Epithelial cell of proximal tubule (primary cell): ENCODE results near the gene RHOBTB3. TPM values are rescaled to one million over a fixed set of nuclear protein-coding genes. Genes with fewer than 3 reads are reported as not detected.
"Not testable (repeated sequence)": the region's sequence is repeated elsewhere in the genome, so short reads cannot be mapped to it uniquely, and the experiment has no call there.

Source experiments
- DNase-seq: peaks from one replicate; pipeline ENCODE4 v3.0.0-alpha.2; 2011; ENCODE audit warnings: low read depth
- H3K4me3 ChIP-seq: 2 replicates; pipeline ENCODE4 v1.5.1; 2011; ENCODE audit warnings: low read depth, mild to moderate bottlenecking, low read length
- total RNA-seq: library from RNA; depleted of rRNA; stranded (reverse); fragments of >200 nt; gene quantifications from 2 replicates; pipeline ENCODE4 v1.2.3, GENCODE V29; 2015
- TF ChIP-seq, protein P1 (sequence below): conservative IDR thresholded peaks from 2 replicates; pipeline ENCODE4 v1.5.1; 2012; ENCODE audit warnings: low read depth, mild to moderate bottlenecking, low read length

The RHOBTB3 gene
- total RNA-seq, 1 donor from 2014 or later, result 39.9 TPM

DNA sequence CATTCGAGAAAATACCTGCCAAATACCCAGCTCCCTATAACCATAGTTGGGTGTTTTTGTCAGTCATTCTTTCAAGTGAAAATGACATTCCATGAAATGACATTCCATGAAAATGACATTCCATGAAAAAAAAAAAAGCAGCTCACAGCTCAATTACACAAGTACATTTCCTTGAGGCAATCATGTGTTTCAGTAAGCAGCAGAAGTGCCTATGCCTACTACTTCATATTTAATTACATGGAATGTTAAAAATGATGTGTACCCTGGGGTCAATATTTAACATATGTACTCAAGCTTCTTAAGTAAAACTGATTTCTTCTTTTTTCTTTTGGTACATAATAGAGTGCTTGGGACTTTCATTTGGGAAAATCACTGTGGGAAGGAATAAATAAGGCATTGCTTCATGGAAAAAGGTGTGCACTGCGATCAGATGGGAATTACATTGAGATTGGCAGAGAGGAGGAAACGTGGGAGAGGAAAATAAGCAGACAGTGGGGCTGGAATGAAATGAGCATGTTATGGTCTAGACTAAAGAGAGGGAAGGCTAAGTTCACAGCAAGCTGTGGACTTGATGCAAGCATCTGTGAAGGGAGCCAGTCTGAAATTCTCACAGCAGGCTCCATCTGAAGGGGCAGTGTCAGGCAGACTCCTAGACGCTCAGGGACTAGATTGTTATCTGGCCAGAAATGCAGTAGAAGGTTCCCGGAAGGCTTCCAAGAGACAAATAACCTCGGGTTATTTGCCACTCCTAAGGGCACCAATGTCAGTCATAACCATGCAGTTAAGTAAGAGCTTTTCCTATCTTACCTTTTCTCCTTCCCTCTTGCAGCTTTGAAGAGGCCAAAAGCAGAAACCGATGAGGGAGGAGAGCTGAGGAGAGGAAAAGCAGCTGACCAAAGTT lies 33.1 kb upstream of the RHOBTB3 start:
- DNase-seq, result peak; percentile 80

DNA sequence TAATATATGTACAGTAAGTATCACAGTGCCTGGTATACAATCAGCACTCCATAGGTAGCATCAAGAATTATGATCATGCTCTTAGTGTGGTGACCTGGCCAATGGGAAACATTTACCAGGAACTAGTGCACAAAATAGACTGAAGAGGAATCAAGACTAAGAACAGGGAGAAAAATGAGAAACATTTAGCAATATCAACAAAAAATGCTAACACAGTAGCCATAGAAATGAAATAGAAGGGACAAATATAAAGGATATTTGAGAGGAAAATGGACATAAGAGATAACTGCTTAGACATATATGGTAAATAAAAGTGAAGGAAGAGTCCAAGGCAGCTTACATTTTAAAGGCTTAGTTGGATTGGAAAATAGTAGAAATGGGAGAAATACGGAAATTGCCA lies 31.8 kb upstream of the RHOBTB3 start:
- no peak overlapping the region for H3K4me3 ChIP-seq
- no peak for DNase-seq
- TF ChIP-seq, protein P1, sequence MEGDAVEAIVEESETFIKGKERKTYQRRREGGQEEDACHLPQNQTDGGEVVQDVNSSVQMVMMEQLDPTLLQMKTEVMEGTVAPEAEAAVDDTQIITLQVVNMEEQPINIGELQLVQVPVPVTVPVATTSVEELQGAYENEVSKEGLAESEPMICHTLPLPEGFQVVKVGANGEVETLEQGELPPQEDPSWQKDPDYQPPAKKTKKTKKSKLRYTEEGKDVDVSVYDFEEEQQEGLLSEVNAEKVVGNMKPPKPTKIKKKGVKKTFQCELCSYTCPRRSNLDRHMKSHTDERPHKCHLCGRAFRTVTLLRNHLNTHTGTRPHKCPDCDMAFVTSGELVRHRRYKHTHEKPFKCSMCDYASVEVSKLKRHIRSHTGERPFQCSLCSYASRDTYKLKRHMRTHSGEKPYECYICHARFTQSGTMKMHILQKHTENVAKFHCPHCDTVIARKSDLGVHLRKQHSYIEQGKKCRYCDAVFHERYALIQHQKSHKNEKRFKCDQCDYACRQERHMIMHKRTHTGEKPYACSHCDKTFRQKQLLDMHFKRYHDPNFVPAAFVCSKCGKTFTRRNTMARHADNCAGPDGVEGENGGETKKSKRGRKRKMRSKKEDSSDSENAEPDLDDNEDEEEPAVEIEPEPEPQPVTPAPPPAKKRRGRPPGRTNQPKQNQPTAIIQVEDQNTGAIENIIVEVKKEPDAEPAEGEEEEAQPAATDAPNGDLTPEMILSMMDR, result no peak

More for the DNA sequence above, 33.1 kb upstream of the RHOBTB3 start:
- H3K4me3 ChIP-seq, result no peak overlapping the region
- TF ChIP-seq, protein P1, result no peak

DNA sequence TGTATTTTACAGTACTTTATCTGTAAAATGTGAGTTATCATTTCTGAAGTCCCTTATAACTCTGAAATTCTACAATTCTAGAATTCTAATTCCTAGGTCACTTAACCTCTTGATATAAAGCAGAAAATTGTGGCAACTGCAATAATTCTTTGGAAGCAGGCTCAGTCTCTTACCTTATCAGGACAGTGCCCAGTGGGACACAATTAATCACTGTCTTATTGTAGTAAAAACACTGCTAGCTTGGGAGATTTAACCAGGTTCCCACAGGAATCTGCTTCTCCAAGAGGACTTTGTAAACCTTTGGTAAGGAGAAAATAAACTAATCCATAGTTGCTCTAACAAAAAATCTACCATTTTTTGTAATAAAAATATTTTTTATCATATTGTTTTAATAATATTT lies 30.1 kb upstream of the RHOBTB3 start:
- H3K4me3 ChIP-seq, result no peak overlapping the region
- TF ChIP-seq, protein P1, result no peak

DNA sequence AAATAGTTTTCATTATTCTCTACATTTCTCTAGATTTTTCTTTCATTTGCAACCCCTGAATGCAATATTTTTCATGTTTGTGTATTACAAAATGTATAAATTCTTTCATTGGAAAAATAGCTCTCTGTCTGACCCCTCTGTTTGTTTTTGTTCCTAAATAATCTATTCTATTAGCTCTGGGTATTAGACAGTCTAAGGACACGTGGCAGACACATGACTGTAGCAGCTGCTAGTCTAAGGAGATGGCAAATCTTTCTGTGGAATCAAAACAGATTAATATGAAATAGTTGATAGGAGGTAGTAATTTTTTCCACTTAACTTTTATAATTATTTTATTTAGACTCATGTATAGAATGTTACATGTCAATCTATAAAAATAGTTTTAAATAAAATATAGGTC lies 27.0 kb upstream of the RHOBTB3 start:
- TF ChIP-seq, protein P1, result no peak

More for the DNA sequence above, 30.1 kb upstream of the RHOBTB3 start:
- no peak for DNase-seq

DNA sequence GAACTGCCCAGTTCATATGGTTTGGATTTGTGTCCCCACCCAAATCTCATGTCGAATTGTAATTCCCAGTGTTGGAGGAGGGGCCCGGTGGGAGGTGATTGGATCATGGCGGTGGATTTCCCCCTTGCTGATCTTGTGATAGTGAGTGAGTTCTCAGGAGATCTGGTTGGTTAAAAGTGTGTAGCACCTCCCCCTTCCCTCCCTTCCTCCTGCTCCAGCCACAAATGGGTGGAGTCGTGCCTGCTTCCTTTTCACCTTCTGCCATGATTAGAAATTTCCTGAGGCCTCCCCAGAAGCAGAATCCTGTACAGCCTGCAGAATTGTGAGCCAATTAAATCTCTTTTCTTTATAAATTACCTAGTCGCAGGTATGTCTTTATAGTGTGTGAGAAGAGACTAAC lies 24.9 kb upstream of the RHOBTB3 start:
- DNase-seq, H3K4me3 ChIP-seq: not testable (repeated sequence)

More for the DNA sequence above, 27.0 kb upstream of the RHOBTB3 start:
- no peak overlapping the region for H3K4me3 ChIP-seq
- DNase-seq, result no peak

DNA sequence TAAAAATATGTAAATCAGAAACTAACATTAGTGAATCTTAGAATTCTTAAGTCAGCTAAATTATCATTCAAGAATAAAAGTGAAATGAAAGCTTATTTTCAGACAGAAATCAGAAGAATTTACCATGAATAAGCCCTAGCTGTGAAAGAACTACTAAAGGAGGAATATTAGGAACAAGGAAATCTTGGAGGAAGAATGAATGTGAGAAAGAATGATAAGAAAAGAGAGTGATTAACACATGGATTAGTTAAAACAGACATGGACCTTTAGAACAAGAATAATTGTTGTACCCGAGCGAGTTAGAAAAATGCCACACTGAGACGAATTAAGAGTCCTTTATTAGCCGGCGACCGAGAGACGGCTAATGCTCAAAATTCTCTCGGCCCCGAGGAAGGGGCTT lies 24.1 kb upstream of the RHOBTB3 start:
- no peak for DNase-seq
- H3K4me3 ChIP-seq, result no peak overlapping the region
- TF ChIP-seq, protein P1, result no peak

DNA sequence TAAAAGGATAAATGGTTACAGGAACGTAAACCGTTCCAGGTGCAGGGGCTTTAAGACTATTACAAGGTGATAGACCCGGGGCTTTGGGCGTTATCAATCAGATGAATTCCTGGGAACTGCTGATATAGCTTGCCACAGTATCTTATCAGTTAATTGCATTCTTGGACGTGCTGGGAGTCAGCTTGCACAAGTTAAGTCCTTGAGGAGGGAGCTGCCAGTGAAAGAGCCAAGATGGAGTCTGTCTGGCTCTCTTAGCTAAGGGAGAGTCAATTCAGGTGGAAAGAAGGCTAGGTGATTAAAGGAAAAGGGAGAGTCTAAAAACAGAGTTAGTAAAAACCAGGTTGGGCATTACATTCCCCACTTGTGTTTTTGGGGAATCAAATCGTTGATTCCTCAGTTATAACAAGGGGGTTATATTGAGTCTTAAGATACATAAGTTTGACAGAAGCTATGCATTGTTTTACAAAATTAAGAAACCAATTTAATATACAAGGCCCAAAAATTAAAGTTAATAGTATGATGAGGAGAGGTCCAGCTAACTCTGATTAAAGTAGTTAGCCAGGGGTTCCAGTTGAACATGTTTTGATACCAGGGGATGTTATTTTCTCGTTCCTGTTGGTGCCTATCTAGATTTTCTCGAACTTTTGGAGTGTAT lies 23.5 kb upstream of the RHOBTB3 start:
- H3K4me3 ChIP-seq, DNase-seq: not testable (repeated sequence)

DNA sequence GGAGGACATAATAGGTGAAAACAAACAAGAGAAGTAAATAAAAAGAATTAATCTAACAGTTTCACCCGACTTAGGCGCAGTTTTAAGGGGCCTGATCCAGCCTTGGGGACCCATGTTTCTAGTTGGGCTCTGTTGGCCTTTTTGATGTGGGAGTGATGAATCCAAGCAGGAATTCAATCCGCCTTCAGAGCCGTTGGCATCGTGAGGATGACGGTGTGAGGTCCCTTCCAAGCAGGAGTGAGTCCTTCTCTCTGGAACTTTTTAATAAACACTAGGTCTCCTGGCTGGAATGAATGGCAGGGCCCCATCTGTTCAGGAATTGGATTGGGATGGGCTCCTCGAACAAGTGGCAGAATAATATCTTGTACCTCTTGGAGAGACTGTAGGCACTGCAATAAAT lies 22.3 kb upstream of the RHOBTB3 start:
- TF ChIP-seq, protein P1, result no peak
- no peak for DNase-seq
- H3K4me3 ChIP-seq, result no peak overlapping the region
